GM23338 (cell line): Measurements from ENCODE around the gene TM2D1.

Experiments used
- ZNF114 ChIP-seq: fragments of 250-450 bp; sonication (Bioruptor Pico); IDR thresholded peaks from 2 replicates; pipeline ENCODE4 v1.5.0; 2020; ENCODE audit warnings: mild to moderate bottlenecking, moderate library complexity
- TF ChIP-seq, protein P1 (sequence below), 2 experiments: fragments of 200-600 bp in 1 of 2; sonication (generic) in 1 of 2; conservative IDR thresholded peaks; 2 replicates each; pipeline versions ENCODE4 v1.5.1 to v1.6.1; 2016 to 2017; ENCODE audit warnings: antibody characterized with exemption in 2 of 2, low read depth in 2 of 2, mild to moderate bottlenecking in 2 of 2, moderate library complexity in 1 of 2

DNA sequence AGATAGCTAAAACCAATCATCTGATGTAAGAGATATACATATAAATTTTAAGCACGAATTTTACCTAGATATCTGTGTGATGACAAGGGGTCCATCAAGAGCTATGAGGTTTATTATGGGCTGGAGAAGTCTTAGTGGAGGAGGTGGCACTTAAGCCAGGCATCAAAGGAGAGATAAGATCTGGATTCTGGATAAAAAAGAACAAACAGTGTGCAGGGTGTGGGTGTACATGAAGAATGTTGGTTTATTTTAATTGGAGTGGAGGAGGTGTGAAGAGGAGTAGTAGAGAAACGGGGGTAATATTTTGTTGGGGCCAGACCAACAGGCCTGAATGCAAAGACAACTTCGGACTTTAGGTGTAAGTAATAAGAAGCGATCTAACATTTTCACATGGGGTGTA lies 80.6 kb downstream of the TM2D1 start:
- TF ChIP-seq, protein P1, sequence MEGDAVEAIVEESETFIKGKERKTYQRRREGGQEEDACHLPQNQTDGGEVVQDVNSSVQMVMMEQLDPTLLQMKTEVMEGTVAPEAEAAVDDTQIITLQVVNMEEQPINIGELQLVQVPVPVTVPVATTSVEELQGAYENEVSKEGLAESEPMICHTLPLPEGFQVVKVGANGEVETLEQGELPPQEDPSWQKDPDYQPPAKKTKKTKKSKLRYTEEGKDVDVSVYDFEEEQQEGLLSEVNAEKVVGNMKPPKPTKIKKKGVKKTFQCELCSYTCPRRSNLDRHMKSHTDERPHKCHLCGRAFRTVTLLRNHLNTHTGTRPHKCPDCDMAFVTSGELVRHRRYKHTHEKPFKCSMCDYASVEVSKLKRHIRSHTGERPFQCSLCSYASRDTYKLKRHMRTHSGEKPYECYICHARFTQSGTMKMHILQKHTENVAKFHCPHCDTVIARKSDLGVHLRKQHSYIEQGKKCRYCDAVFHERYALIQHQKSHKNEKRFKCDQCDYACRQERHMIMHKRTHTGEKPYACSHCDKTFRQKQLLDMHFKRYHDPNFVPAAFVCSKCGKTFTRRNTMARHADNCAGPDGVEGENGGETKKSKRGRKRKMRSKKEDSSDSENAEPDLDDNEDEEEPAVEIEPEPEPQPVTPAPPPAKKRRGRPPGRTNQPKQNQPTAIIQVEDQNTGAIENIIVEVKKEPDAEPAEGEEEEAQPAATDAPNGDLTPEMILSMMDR (conservative IDR thresholded peaks at IDR 0.05; ENCODE audit: low read depth in 2 of 2): no peak
- no peak for TF ChIP-seq ZNF114 (CRISPR knock-in tag)
